Activated CD4-positive, CD25-positive, alpha-beta regulatory T cell treated with anti-CD3 and anti-CD28 coated beads, Interleukin-2, amount 50 U/mL, for 16 hours (primary cell): Measurements from ENCODE around the gene ADARB1.

ENCODE experiments used
- DNase-seq: peaks from one replicate; pipeline ENCODE4 v3.0.0-alpha.2; 2020; ENCODE audit warnings: low read depth, low spot score

ADARB1 gene

DNA sequence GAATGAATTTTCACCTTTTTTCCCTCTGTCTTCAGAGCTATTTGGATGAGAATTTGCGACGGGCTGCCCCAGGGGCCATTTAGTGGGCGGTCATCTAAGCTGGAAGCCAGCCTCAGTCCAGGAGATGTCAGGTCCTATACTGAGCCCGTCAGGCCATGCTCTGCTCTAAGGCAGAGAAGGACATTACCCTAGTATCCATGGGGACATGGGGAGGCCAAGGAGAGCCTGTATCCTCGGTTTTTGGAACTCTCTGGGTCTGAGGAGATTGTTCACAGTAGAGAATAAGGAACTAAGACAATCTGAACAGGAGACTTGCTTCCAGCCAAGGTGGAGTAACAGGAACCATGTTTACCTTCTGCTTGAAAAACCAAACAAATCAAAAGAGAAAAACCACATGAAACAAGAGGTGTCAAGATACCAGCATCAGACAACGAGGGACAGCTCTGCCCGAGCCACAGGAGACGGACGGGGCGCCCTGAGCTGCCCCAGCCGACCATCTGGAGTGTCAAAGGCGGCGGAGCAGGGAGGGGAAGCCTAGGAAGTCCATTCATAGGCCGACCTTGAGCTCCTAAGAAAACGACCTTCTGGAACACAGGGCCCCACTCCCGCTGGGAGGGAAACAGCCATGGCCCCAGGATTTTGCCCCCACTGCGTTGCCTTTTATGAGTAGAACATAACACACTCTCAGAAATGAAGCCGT lies 20.0 kb upstream of the ADARB1 start:
- DNase-seq, result no peak

- DNase-seq, result no peak
Measured at GRCh38 chr21:45054927-45055612, 19.3 kb upstream of the ADARB1 start.

- no peak for DNase-seq
Measured at GRCh38 chr21:45055861-45056260, 18.5 kb upstream of the ADARB1 start.

GRCh38 chr21:45056296-45056904 lies 18.0 kb upstream of the ADARB1 start:
- DNase-seq, result no peak

DNA sequence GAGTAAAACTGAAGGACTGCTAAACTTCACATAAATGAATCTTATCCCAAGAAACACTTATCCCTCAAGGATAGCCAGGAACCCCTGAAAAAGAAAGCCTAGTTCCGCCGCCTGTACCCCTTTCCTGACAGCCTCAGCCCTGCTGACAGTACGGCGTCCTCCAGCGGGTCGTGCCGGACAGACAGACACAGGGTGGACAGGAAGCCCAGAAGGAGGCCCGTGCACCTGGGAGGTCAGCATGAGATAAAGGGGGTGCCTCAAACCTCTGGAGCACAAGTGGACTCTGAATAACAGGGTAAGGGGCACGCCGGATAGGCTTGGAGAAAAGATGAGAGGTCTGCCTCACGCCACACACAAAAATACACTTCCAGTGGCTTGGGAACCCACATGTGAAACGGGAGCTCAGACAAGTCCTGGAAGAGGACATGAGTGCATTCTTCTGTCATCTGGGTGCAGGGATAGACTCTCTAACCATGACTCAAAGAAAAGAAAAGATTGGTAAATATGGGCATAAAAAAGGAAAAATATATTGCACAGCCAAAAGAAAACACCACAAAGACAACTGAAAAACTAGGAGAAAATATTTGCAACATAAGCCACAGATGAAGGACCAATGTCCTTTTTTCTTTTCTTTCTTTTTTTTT lies 17.3 kb upstream of the ADARB1 start:
- DNase-seq, result no peak

GRCh38 chr21:45057886-45058285 lies 16.5 kb upstream of the ADARB1 start:
- DNase-seq, result no peak

DNA sequence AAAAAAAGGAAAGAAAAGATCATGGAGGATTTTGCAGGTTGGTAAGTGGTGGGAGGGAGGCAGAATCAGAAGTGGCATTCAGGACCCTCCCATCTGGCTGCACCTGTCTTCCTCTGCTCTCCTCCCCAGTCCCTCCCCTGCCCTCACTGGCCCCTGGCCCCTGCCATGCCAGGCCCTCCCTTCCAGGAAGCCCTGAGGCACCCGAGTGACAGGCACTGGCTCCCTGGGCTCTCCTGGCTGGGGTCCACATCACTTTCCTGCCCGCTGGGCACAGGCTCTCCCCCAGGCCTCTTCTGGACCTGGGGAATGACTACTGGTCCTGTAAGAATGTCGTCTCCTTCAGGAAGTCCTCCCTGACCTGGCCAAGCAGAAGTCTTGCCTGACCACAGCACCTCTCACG lies 15.3 kb upstream of the ADARB1 start:
- DNase-seq, result no peak

DNA sequence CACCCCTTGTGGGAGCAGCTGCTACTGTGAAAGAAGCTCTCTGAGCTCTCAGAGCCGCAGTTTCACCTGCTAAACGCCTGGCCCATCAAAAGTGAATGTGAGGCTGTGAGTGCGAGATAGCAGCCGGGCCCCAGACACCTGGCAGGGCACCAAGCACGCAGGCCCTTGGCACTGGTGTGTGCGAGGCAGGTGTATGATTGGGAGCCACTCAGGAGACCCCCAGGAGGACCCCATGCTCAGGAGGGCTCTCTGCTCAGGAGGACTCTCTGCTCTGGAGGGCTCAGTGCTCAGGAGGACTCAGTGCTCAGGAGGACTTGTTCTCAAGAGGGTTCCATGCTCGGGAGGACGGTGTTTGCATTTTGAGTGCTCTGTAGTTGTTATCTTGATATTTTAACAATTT lies 14.3 kb upstream of the ADARB1 start:
- no peak for DNase-seq

DNA sequence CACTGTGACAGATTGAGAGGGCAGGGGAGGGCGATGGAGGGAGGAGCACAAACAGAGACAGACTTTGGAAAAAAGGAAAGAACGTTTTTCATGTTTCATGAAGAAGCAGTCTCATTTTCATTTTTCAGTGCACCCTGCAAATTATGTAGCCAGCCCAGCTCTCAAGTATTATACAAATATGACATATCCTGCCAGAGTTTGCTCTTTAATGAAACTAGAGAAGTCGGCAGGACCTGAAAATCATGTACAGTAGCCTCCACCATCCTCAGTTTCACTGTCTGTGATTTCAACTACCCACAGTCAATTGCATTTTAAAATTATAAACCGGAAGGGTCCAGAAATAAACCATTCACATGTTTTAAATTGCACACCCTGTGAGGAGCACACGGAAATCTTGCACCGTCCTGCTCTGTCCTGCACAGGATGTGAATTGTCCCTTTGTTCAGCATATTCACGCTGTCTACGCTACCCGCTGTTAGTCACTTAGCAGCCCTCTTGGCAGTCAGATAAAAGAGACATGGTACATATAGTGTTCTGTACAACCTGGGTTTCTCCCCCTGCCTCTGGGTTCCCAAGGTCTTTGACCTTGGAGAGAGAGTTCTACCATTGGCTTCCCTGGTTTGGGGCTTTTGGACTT lies 13.6 kb upstream of the ADARB1 start:
- no peak for DNase-seq

DNA sequence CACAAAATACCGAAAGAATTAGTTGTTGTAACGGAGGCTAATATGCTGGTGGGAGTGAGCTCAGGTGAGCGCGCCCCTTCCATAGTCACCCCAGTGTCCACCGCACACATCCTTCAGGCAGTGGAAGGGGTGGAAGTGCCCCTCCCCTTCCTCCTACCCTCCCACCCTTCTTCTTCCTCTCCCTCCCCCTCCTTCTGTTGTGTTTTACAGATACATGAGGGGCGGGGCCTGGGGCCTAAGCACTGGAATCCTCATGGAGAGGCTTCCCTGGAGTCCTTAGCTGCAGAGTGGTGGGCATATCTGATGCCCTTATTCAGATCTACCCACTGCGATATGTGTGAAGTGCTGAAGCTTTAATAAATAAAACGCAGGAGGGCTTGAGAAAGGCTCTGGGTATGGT lies 10.3 kb upstream of the ADARB1 start:
- no peak for DNase-seq

GRCh38 chr21:45064618-45065399 lies 9.6 kb upstream of the ADARB1 start:
- no peak for DNase-seq

DNA sequence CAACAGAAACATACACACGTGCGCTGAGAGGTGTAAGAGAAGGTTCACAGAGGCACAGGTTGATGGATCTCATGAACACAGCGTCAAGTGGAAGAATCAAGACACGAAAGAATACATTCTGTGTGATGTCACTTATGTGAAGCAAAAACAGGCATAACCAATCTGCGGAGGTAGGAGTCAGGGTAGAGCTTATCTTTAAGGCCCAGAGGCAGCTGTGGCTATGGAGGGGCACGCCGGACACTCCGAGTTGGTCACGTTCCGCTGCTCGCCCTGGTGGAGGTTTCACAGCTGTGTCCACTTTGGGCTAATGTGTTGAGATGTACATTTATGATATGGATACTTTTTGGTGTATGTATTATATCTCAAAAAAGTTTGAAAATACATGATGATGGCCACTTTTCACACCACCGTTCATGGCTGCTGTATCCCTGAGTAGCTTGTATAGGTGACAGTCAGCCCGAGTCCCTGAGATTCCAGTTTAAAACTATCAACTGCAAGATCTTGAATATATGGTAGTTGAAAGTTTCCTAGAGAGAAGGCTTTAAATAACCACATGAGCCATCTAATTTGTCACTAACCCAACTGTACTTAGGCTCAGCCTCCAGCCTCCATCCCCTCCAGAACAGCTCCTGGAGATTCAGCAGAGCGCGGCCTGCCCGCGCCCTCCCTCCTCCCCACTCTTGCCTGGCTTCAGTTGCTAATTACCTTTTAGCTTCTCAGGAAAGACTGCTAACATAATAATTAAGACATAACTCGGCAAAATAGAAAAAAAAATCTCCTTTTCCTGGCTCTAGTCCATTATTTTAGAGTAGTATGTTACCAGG lies 6.7 kb upstream of the ADARB1 start:
- no peak for DNase-seq

DNA sequence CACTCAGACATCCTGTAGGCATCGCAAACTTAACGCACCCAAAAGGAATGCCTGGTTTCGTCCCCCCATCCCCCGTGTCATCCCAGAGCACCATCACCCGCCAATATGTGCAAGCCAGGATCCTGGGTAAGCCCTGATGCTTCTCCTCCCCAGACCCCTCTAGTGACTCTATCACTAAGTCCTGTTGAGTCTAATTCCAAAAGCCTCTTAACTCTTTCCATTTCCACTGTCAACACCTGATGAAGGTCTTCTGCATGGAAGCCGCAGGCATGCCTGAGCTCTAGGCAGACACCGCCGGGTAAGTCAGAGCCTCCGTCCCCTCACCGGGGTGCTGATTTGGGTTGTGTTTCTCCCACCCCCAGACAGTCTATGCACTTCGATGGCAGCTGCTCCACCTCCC lies 5.3 kb upstream of the ADARB1 start:
- no peak for DNase-seq

- no peak for DNase-seq
Measured at GRCh38 chr21:45069711-45070110, 4.7 kb upstream of the ADARB1 start.

DNA sequence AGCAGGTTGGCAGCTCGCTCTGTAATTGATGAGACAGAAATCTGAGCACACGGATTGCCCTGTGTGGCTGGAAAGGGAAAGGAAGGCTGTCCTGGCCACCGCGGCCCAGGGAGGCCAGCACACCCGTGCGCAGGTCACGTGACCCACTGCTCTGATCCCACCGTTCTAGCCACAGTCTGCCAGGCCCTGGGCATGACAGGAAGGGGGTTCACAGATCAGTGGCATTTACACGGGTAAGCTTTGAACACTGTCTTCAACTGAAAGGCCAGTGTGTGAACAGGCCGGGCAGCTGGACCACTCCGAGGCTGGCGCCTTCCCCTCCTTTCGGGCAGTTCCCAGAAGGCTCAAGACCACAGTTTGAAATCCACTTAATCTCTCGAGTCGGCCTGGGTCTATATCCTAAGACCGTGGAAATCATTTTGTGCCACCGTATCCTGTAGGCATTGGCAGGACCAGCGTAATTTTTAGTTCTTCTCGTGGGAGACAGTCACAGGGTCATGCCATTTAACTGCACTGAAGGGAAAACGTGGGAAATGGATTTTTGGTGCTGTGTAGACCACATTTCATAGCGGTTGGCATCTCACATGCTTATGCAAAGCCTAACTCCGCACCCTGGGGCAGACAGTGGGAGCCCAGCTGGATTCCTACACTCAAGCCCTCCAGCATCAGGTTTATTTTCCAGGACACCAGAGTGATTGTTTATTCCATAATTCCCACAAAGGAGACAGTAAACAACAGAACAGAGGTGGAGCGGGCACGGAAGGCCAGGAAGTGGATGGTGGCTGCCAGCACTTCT lies 3.1 kb upstream of the ADARB1 start:
- DNase-seq, result no peak

- DNase-seq, result no peak
Measured at GRCh38 chr21:45071874-45072737, 2.3 kb upstream of the ADARB1 start.

- no peak for DNase-seq
Measured at GRCh38 chr21:45072738-45073300, 1.6 kb upstream of the ADARB1 start.

DNA sequence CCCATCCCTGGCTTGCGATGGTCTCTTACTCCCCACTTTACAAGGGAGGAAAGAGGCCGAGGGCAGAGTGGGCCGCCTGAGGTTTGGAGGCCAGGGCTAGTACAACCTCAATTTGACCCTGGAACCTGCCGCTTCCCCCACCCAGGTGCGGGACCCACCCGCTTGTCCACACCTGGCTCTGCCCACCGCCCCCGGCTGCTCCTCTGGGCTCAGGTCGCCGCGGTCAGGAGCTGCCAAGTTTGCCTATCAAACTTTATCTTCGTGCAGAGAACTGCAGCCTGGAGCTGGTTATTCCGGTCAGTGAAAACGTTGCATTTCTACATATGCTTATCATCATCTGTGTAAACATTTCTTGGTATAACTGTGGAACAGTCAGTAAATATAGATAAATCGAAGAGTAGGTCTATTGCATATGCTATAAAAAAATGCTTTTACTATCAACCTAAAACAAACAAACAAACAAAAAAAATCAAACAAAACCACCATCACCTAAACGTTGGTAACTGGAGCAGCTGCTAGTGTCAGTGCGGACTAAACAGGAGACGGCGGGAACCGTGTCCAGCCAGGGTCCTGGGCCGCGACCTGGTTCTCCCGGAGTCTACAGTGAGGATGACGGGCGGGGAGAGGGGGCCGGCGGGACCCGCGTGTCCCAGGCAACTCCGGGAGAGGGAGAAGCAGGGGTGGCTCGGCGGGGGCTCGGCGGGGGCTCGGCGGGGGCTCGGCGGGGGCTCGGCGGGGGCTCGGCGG lies 906 bp upstream of the ADARB1 start:
- no peak for DNase-seq
